ENCODE data around the gene PTPN1. TPM values are rescaled to one million over a fixed set of nuclear protein-coding genes. Genes with fewer than 3 reads are reported as not detected.

PTPN1 gene
- total RNA-seq, 2 experiments from 2014 or later: 79.0 to 92.8 TPM

- Mint-ChIP-seq H3K4me3 (no peak overlapping the region), H3K27ac (peak overlapping the region; percentile 34), H3K4me1 (peaks cover 80% of the 10 kb centered on the region), H3K36me3 (ENCODE audit: low read depth) (peaks cover 36% of the 10 kb centered on the region), H3K27me3 (no peaks in the 10 kb centered on the region), H3K9me3 (ENCODE audit: low read depth) (no peaks in the 10 kb centered on the region)
- ChIA-PET POLR2A (interaction anchor here (0.6 to 0.8 kb wide), 2 partner anchors 10 to 38 kb away, joined by 3 read pairs; no protein-coding TSS in a partner anchor), CTCF (interaction anchor here (0.6 to 1.6 kb wide), 5 partner anchors 10 to 370 kb away, joined by 3 to 6 read pairs (median 3); no protein-coding TSS in a partner anchor)
- intact Hi-C loops (cut with DNase I, micrococcal nuclease): no loop called here
- DNase-seq (no peak), ATAC-seq (peak; percentile 13)
Observed at GRCh38 chr20:50540620-50541605, 30.7 kb downstream of the PTPN1 start.

DNA sequence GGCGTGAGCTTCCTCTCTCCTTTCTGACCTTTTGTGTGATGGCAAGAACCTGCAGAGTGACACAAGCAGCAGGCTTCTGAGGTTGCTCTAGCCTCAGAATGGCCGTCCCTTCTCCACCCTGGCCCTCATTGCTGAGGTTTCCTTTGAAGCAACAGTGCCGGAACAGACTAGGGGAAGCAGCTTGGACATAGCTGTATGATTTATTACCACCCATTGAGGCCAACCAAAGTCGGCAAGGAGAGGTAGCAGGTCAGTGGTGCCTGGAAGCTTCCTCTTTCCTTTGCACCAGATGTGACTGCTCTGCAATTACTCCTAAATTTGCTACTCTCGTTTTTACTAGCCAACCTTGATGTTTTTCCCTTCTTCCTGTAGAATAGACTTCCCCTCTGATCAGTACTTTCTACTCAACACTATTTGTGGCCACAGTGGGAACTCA, 31.4 kb downstream of the PTPN1 start:
- Mint-ChIP-seq H3K36me3 (ENCODE audit: low read depth) (peaks cover 43% of the 10 kb centered on the region), H3K27me3 (no peaks in the 10 kb centered on the region), H3K9me3 (ENCODE audit: low read depth) (no peaks in the 10 kb centered on the region), H3K27ac (peak overlapping the region; percentile 52), H3K4me3 (no peak overlapping the region), H3K4me1 (peaks cover 83% of the 10 kb centered on the region)
- DNase-seq (no peak), ATAC-seq (peak; percentile 14)
- ChIA-PET POLR2A (no interaction called here), CTCF (interaction anchor here (0.6 to 2.2 kb wide), 7 partner anchors 10 to 371 kb away, joined by 3 to 9 read pairs (median 3); no protein-coding TSS in a partner anchor)
- intact Hi-C loops (cut with DNase I, micrococcal nuclease): loop anchor here in 1 of 2 experiments (2.0 kb wide), 1 partner anchor 13 kb away; no protein-coding TSS in a partner anchor

DNA sequence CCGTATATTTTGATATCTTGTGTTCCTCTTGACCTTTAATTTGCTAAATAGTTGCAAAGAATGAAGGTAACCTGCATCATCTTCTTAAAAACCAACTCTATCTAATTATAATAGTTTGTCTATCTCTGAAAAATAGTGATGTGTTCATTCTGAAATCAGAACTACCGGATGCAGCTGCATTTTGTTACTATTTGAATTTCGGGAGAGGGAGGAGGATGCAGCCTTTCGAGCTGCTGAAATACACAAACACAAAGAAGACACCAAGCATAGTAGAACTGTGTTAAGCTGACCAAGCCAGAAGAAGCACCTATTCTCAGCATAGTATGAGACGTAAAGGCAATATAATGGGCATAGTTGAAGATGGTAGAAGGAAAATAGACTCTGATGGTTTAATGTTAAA, 33.1 kb downstream of the PTPN1 start:
- H3K36me3 Mint-ChIP-seq (ENCODE audit: low read depth): peaks cover 46% of the 10 kb centered on the region
- CTCF ChIA-PET: interaction anchor here (0.9 to 2.2 kb wide), 2 partner anchors 18 to 27 kb away, joined by 3 to 9 read pairs; no protein-coding TSS in a partner anchor
- ATAC-seq: no peak

GRCh38 chr20:50545126-50545525, 34.9 kb downstream of the PTPN1 start:
- intact Hi-C loops (cut with DNase I, micrococcal nuclease): no loop called here
- H3K4me3 Mint-ChIP-seq: no peak overlapping the region
- CTCF ChIA-PET: interaction anchor here (0.7 to 2.2 kb wide), 6 partner anchors 11 to 62 kb away, joined by 3 to 10 read pairs (median 6); no protein-coding TSS in a partner anchor

More for the DNA sequence above, 33.1 kb downstream of the PTPN1 start:
- Mint-ChIP-seq H3K27me3 (no peaks in the 10 kb centered on the region), H3K4me3 (no peak overlapping the region), H3K9me3 (ENCODE audit: low read depth) (no peaks in the 10 kb centered on the region), H3K4me1 (peaks cover 89% of the 10 kb centered on the region), H3K27ac (peak overlapping the region; percentile 16)
- DNase-seq: no peak
- POLR2A ChIA-PET: no interaction called here
- intact Hi-C loops (cut with DNase I, micrococcal nuclease): loop anchor here in 1 of 2 experiments (2.0 kb wide), 1 partner anchor 15 kb away; no protein-coding TSS in a partner anchor

DNA sequence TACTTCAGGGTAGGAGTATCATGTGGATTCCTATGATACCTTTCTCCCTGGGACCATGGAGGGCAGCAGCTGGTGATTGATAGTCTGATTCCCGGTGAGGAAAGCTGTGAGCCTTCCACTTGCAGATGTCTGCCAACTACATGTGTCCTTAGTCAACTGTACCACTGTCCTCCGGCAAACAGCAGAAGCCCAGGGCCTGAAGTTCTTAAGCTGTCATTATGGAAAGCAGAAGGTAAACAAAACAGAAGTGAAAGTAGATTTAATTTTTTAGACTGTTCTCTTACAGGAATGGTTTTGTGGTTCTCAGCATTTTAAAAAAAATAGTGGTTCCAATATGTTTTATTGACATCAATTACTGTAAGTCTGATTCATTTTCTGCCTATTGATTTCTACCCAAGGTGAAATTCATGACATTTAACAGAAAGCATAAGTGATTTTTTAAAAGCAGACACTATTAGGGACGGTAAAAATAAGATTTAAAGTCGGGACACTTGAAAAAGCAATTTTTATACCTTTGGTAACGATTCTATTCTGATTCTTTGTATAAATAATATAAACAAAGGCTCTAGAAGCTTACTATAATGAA, 36.6 kb downstream of the PTPN1 start:
- peaks cover 47% of the 10 kb centered on the region for H3K36me3 Mint-ChIP-seq (ENCODE audit: low read depth)
- no peaks in the 10 kb centered on the region for H3K27me3 Mint-ChIP-seq

More at GRCh38 chr20:50545126-50545525, 34.9 kb downstream of the PTPN1 start:
- Mint-ChIP-seq H3K4me1 (peaks cover 87% of the 10 kb centered on the region), H3K27me3 (no peaks in the 10 kb centered on the region), H3K9me3 (ENCODE audit: low read depth) (no peaks in the 10 kb centered on the region), H3K36me3 (ENCODE audit: low read depth) (peaks cover 49% of the 10 kb centered on the region), H3K27ac (peak overlapping the region; percentile 95)
- POLR2A ChIA-PET: interaction anchor here (0.6 to 1.2 kb wide), 2 partner anchors 16 to 21 kb away, joined by 3 read pairs; no protein-coding TSS in a partner anchor
- DNase-seq (no peak), ATAC-seq (no peak)

DNA sequence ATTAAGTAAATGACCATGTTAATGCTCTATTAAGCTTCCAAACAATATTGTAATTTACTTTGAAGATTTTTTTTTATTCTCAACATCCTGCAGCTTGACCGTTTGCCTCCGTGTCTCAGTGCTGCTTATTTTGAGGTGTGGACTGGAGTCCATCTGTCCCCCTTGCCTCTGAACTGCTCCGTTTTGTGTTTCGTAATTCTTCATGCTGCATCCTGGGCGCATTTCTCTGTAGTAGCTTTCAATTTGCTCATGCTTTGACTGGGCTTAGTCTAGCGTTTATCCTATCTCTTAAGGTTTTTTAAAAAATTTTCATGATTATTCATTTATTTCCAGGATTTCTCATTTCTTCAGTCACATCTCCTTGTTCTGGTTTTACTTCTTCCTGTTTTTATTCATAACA, 37.8 kb downstream of the PTPN1 start:
- CTCF ChIA-PET: interaction anchor here (1.9 to 3.5 kb wide), 5 partner anchors 14 to 34 kb away, joined by 5 to 20 read pairs (median 8); no protein-coding TSS in a partner anchor
- DNase-seq (no peak), ATAC-seq (no peak)
- H3K27me3 Mint-ChIP-seq: no peaks in the 10 kb centered on the region
- H3K9me3 Mint-ChIP-seq (ENCODE audit: low read depth): no peaks in the 10 kb centered on the region
- H3K4me3 Mint-ChIP-seq: peak overlapping the region; percentile 10
- peaks cover 61% of the 10 kb centered on the region for H3K4me1 Mint-ChIP-seq
- H3K27ac Mint-ChIP-seq: peak overlapping the region; percentile 95
- POLR2A ChIA-PET: interaction anchor here (0.6 to 1.9 kb wide), 5 partner anchors 13 to 31 kb away, joined by 3 to 18 read pairs (median 3); no protein-coding TSS in a partner anchor
- intact Hi-C loops (cut with DNase I, micrococcal nuclease): loop anchor here (1.0 to 2.0 kb wide), 3 partner anchors 13 to 29 kb away; no protein-coding TSS in a partner anchor
- peaks cover 46% of the 10 kb centered on the region for H3K36me3 Mint-ChIP-seq (ENCODE audit: low read depth)

More for the DNA sequence above, 36.6 kb downstream of the PTPN1 start:
- H3K9me3 Mint-ChIP-seq (ENCODE audit: low read depth): no peaks in the 10 kb centered on the region
- ChIA-PET CTCF (interaction anchor here (0.8 to 3.5 kb wide), 7 partner anchors 9 to 63 kb away, joined by 3 to 20 read pairs (median 4); no protein-coding TSS in a partner anchor), POLR2A (interaction anchor here (0.6 to 1.9 kb wide), 4 partner anchors 14 to 356 kb away, joined by 5 to 18 read pairs (median 8); no protein-coding TSS in a partner anchor)
- H3K4me1 Mint-ChIP-seq: peaks cover 72% of the 10 kb centered on the region
- peak; percentile 61 for ATAC-seq
- H3K27ac Mint-ChIP-seq: peak overlapping the region; percentile 95
- peak overlapping the region; percentile 67 for H3K4me3 Mint-ChIP-seq
- peak; percentile 57 for DNase-seq
- intact Hi-C loops (cut with DNase I, micrococcal nuclease): loop anchor here (1.0 to 2.0 kb wide), 4 partner anchors 14 to 28 kb away; no protein-coding TSS in a partner anchor

- DNase-seq: no peak
- H3K27me3 Mint-ChIP-seq: no peaks in the 10 kb centered on the region
- H3K27ac Mint-ChIP-seq: peak overlapping the region; percentile 95
- intact Hi-C loops (cut with DNase I, micrococcal nuclease): no loop called here
- peaks cover 46% of the 10 kb centered on the region for H3K36me3 Mint-ChIP-seq (ENCODE audit: low read depth)
- no peaks in the 10 kb centered on the region for H3K9me3 Mint-ChIP-seq (ENCODE audit: low read depth)
- H3K4me1 Mint-ChIP-seq: peaks cover 58% of the 10 kb centered on the region
- ATAC-seq: no peak
- ChIA-PET POLR2A (interaction anchor here (0.6 to 1.9 kb wide), 4 partner anchors 13 to 35 kb away, joined by 3 to 7 read pairs (median 3); no protein-coding TSS in a partner anchor), CTCF (interaction anchor here (1.9 to 3.5 kb wide), 5 partner anchors 14 to 35 kb away, joined by 5 to 20 read pairs (median 8); no protein-coding TSS in a partner anchor)
- peak overlapping the region; percentile 10 for H3K4me3 Mint-ChIP-seq
Observed at GRCh38 chr20:50548396-50548795, 38.2 kb downstream of the PTPN1 start.

- Mint-ChIP-seq H3K4me3 (no peak overlapping the region), H3K27ac (peak overlapping the region; percentile 85), H3K4me1 (peaks cover 41% of the 10 kb centered on the region), H3K27me3 (no peaks in the 10 kb centered on the region), H3K9me3 (ENCODE audit: low read depth) (no peaks in the 10 kb centered on the region), H3K36me3 (ENCODE audit: low read depth) (peaks cover 37% of the 10 kb centered on the region)
- POLR2A ChIA-PET: interaction anchor here (0.9 to 1.9 kb wide), 4 partner anchors 10 to 40 kb away, joined by 3 to 10 read pairs (median 5); partner anchors contain the start of gene PTPN1
- CTCF ChIA-PET: interaction anchor here (0.5 to 3.5 kb wide), 12 partner anchors 11 to 587 kb away, joined by 3 to 20 read pairs (median 6); partner anchors contain the start of gene PTPN1
- DNase-seq (no peak), ATAC-seq (no peak)
- intact Hi-C loops (cut with DNase I, micrococcal nuclease): no loop called here
Observed at GRCh38 chr20:50550531-50550930, 40.3 kb downstream of the PTPN1 start.

DNA sequence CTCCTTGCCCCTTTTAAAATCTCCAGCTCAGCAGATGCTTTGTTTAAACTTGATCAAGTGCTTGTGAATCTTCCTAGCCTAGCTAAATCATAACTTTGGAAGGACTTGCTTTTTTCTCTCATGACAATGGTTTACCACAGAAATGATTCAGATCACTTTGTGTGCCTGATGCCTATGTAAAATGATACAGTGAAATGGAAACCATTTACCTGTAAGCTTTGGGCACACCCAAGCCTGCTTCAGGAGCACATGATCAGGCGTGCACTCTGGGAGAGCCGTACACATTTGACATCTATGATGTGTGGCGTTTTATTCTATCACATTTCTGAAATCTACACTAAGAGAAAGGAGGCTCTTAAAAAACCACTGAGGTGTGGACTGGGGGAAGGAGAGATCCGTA, 41.1 kb downstream of the PTPN1 start:
- no peak overlapping the region for H3K27ac Mint-ChIP-seq
- ChIA-PET POLR2A (interaction anchor here (0.7 to 1.9 kb wide), 4 partner anchors 10 to 40 kb away, joined by 3 to 10 read pairs (median 5); partner anchors contain the start of gene PTPN1), CTCF (interaction anchor here (0.9 to 2.2 kb wide), 10 partner anchors 10 to 87 kb away, joined by 3 to 10 read pairs (median 5); partner anchors contain the start of gene PTPN1)
- H3K27me3 Mint-ChIP-seq: no peaks in the 10 kb centered on the region
- peaks cover 37% of the 10 kb centered on the region for H3K36me3 Mint-ChIP-seq (ENCODE audit: low read depth)
- H3K9me3 Mint-ChIP-seq (ENCODE audit: low read depth): no peaks in the 10 kb centered on the region
- intact Hi-C loops (cut with DNase I, micrococcal nuclease): loop anchor here (1.0 kb wide), 3 partner anchors 10 to 41 kb away; partner anchors contain the start of gene PTPN1 (in 1 of the 2)
- H3K4me3 Mint-ChIP-seq: peak overlapping the region; percentile 20
- DNase-seq (peak; percentile 69), ATAC-seq (peak; percentile 84)
- peaks cover 41% of the 10 kb centered on the region for H3K4me1 Mint-ChIP-seq

DNA sequence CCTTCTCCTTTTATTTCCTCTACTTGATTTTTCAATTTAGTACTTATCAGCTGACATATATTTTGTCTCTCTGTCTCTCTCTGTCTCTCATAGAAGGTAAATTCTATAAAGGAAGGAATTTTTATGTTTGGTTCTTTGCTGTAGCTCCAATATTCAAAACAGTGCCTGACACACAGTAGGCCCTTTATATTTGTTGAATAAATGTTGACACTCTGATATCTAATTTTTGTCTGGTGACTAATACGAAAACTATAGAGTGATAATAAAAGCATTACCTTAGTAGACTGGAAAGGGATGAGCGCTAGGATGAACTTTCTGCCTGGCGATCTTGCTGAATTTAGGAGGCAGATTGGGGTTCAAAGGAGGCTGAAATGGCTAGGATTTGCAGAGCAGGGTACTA, 42.8 kb downstream of the PTPN1 start:
- ATAC-seq (no peak), DNase-seq (no peak)
- Mint-ChIP-seq H3K27ac (no peak overlapping the region), H3K4me3 (no peak overlapping the region), H3K27me3 (no peaks in the 10 kb centered on the region), H3K36me3 (ENCODE audit: low read depth) (peaks cover 41% of the 10 kb centered on the region), H3K4me1 (peaks cover 36% of the 10 kb centered on the region), H3K9me3 (ENCODE audit: low read depth) (no peaks in the 10 kb centered on the region)
- POLR2A ChIA-PET: interaction anchor here (1.5 kb wide), 1 partner anchor 8 kb away, joined by 5 read pairs; no protein-coding TSS in a partner anchor
- intact Hi-C loops (cut with DNase I, micrococcal nuclease): no loop called here
- CTCF ChIA-PET: interaction anchor here (0.9 to 2.1 kb wide), 3 partner anchors 8 to 20 kb away, joined by 3 to 9 read pairs (median 6); no protein-coding TSS in a partner anchor

All from activated CD4-positive, alpha-beta T cell treated with anti-CD3 and anti-CD28 coated beads for 36 hours (primary cell).